ENCODE data around the gene ADGRL3. TPM values are rescaled to one million over a fixed set of nuclear protein-coding genes. Genes with fewer than 3 reads are reported as not detected.

Gene ADGRL3
- total RNA-seq, 3 donors from 2014 or later = not detected

GRCh38 chr4:61220556-61220955 is 20.4 kb downstream of the ADGRL3 start:
- ATAC-seq = no peak
- Mint-ChIP-seq H3K4me1 (ENCODE audit: low read depth) (no peaks in the 10 kb centered on the region), H3K27me3 (ENCODE audit: low read depth) (no peaks in the 10 kb centered on the region), H3K4me3 (no peak overlapping the region), H3K36me3 (ENCODE audit: insufficient read depth) (no peaks in the 10 kb centered on the region), H3K9me3 (peaks cover 3% of the 10 kb centered on the region)
- no peak for DNase-seq

GRCh38 chr4:61223385-61223784 is 23.3 kb downstream of the ADGRL3 start:
- Mint-ChIP-seq H3K27me3 (ENCODE audit: low read depth) (no peaks in the 10 kb centered on the region), H3K4me1 (ENCODE audit: low read depth) (no peaks in the 10 kb centered on the region), H3K9me3 (peaks cover 14% of the 10 kb centered on the region), H3K4me3 (no peak overlapping the region), H3K36me3 (ENCODE audit: insufficient read depth) (no peaks in the 10 kb centered on the region)
- no peak for DNase-seq
- no peak for ATAC-seq

- H3K4me1 Mint-ChIP-seq (ENCODE audit: low read depth) = no peaks in the 10 kb centered on the region
- no peaks in the 10 kb centered on the region for H3K27me3 Mint-ChIP-seq (ENCODE audit: low read depth)
- H3K9me3 Mint-ChIP-seq = peaks cover 14% of the 10 kb centered on the region
- H3K36me3 Mint-ChIP-seq (ENCODE audit: insufficient read depth) = no peaks in the 10 kb centered on the region
- no peak overlapping the region for H3K4me3 Mint-ChIP-seq
- ATAC-seq (no peak), DNase-seq (no peak)
Observed at GRCh38 chr4:61224573-61224972, 24.4 kb downstream of the ADGRL3 start.

GRCh38 chr4:61225656-61226055 is 25.5 kb downstream of the ADGRL3 start:
- Mint-ChIP-seq H3K4me3 (no peak overlapping the region), H3K9me3 (peaks cover 12% of the 10 kb centered on the region), H3K27me3 (ENCODE audit: low read depth) (no peaks in the 10 kb centered on the region), H3K4me1 (ENCODE audit: low read depth) (no peaks in the 10 kb centered on the region), H3K36me3 (ENCODE audit: insufficient read depth) (no peaks in the 10 kb centered on the region)
- ATAC-seq (no peak), DNase-seq (no peak)

- Mint-ChIP-seq H3K4me3 (no peak overlapping the region), H3K36me3 (ENCODE audit: insufficient read depth) (no peaks in the 10 kb centered on the region), H3K9me3 (peaks cover 32% of the 10 kb centered on the region), H3K4me1 (ENCODE audit: low read depth) (no peaks in the 10 kb centered on the region), H3K27me3 (ENCODE audit: low read depth) (no peaks in the 10 kb centered on the region)
- ATAC-seq = no peak
- no peak for DNase-seq
Observed at GRCh38 chr4:61231421-61231820, 31.3 kb downstream of the ADGRL3 start.

GRCh38 chr4:61239250-61239649 is 39.1 kb downstream of the ADGRL3 start:
- H3K4me3 Mint-ChIP-seq = no peak overlapping the region

GRCh38 chr4:61243962-61244361 is 43.8 kb downstream of the ADGRL3 start:
- ATAC-seq (no peak), DNase-seq (no peak)
- Mint-ChIP-seq H3K4me1 (ENCODE audit: low read depth) (no peaks in the 10 kb centered on the region), H3K4me3 (no peak overlapping the region), H3K27me3 (ENCODE audit: low read depth) (no peaks in the 10 kb centered on the region), H3K9me3 (no peaks in the 10 kb centered on the region), H3K36me3 (ENCODE audit: insufficient read depth) (no peaks in the 10 kb centered on the region)

More at GRCh38 chr4:61239250-61239649, 39.1 kb downstream of the ADGRL3 start:
- peaks cover 8% of the 10 kb centered on the region for H3K9me3 Mint-ChIP-seq
- H3K27me3 Mint-ChIP-seq (ENCODE audit: low read depth) = no peaks in the 10 kb centered on the region
- DNase-seq (no peak), ATAC-seq (no peak)
- H3K36me3 Mint-ChIP-seq (ENCODE audit: insufficient read depth) = no peaks in the 10 kb centered on the region
- H3K4me1 Mint-ChIP-seq (ENCODE audit: low read depth) = no peaks in the 10 kb centered on the region

GRCh38 chr4:61245069-61245714 is 45.1 kb downstream of the ADGRL3 start:
- Mint-ChIP-seq H3K4me1 (ENCODE audit: low read depth) (no peaks in the 10 kb centered on the region), H3K27me3 (ENCODE audit: low read depth) (no peaks in the 10 kb centered on the region), H3K4me3 (no peak overlapping the region), H3K36me3 (ENCODE audit: insufficient read depth) (no peaks in the 10 kb centered on the region), H3K9me3 (peaks cover 2% of the 10 kb centered on the region)
- no peak for DNase-seq
- ATAC-seq = no peak

GRCh38 chr4:61246034-61246433 is 45.9 kb downstream of the ADGRL3 start:
- ATAC-seq (no peak), DNase-seq (no peak)
- H3K4me3 Mint-ChIP-seq = no peak overlapping the region
- H3K9me3 Mint-ChIP-seq = peaks cover 2% of the 10 kb centered on the region
- H3K4me1 Mint-ChIP-seq (ENCODE audit: low read depth) = no peaks in the 10 kb centered on the region
- H3K27me3 Mint-ChIP-seq (ENCODE audit: low read depth) = no peaks in the 10 kb centered on the region
- H3K36me3 Mint-ChIP-seq (ENCODE audit: insufficient read depth) = no peaks in the 10 kb centered on the region

- DNase-seq (no peak), ATAC-seq (no peak)
- peaks cover 2% of the 10 kb centered on the region for H3K9me3 Mint-ChIP-seq
- H3K36me3 Mint-ChIP-seq (ENCODE audit: insufficient read depth) = no peaks in the 10 kb centered on the region
- no peaks in the 10 kb centered on the region for H3K27me3 Mint-ChIP-seq (ENCODE audit: low read depth)
- H3K4me1 Mint-ChIP-seq (ENCODE audit: low read depth) = no peaks in the 10 kb centered on the region
- H3K4me3 Mint-ChIP-seq = no peak overlapping the region
Observed at GRCh38 chr4:61248705-61249104, 48.6 kb downstream of the ADGRL3 start.

GRCh38 chr4:61251129-61251528 is 51.0 kb downstream of the ADGRL3 start:
- peaks cover 2% of the 10 kb centered on the region for H3K9me3 Mint-ChIP-seq

GRCh38 chr4:61254406-61254805 is 54.3 kb downstream of the ADGRL3 start:
- no peak overlapping the region for H3K4me3 Mint-ChIP-seq
- peaks cover under 1% of the 10 kb centered on the region for H3K9me3 Mint-ChIP-seq
- ATAC-seq (no peak), DNase-seq (no peak)
- H3K27me3 Mint-ChIP-seq (ENCODE audit: low read depth) = no peaks in the 10 kb centered on the region
- no peaks in the 10 kb centered on the region for H3K4me1 Mint-ChIP-seq (ENCODE audit: low read depth)
- no peaks in the 10 kb centered on the region for H3K36me3 Mint-ChIP-seq (ENCODE audit: insufficient read depth)

More at GRCh38 chr4:61251129-61251528, 51.0 kb downstream of the ADGRL3 start:
- Mint-ChIP-seq H3K4me3 (no peak overlapping the region), H3K27me3 (ENCODE audit: low read depth) (no peaks in the 10 kb centered on the region), H3K36me3 (ENCODE audit: insufficient read depth) (no peaks in the 10 kb centered on the region), H3K4me1 (ENCODE audit: low read depth) (no peaks in the 10 kb centered on the region)
- DNase-seq = no peak
- ATAC-seq = no peak

- H3K4me1 Mint-ChIP-seq (ENCODE audit: low read depth) = no peaks in the 10 kb centered on the region
- ATAC-seq (no peak), DNase-seq (no peak)
- no peaks in the 10 kb centered on the region for H3K36me3 Mint-ChIP-seq (ENCODE audit: insufficient read depth)
- H3K4me3 Mint-ChIP-seq = no peak overlapping the region
- H3K9me3 Mint-ChIP-seq = peaks cover 4% of the 10 kb centered on the region
- no peaks in the 10 kb centered on the region for H3K27me3 Mint-ChIP-seq (ENCODE audit: low read depth)
Observed at GRCh38 chr4:61273233-61273632, 73.1 kb downstream of the ADGRL3 start.

- no peaks in the 10 kb centered on the region for H3K27me3 Mint-ChIP-seq (ENCODE audit: low read depth)
- H3K4me1 Mint-ChIP-seq (ENCODE audit: low read depth) = no peaks in the 10 kb centered on the region
- peaks cover 5% of the 10 kb centered on the region for H3K9me3 Mint-ChIP-seq
- no peak overlapping the region for H3K4me3 Mint-ChIP-seq
- no peak for DNase-seq
- H3K36me3 Mint-ChIP-seq (ENCODE audit: insufficient read depth) = no peaks in the 10 kb centered on the region
- no peak for ATAC-seq
Observed at GRCh38 chr4:61274286-61274685, 74.2 kb downstream of the ADGRL3 start.

- H3K4me3 Mint-ChIP-seq = no peak overlapping the region
- no peaks in the 10 kb centered on the region for H3K36me3 Mint-ChIP-seq (ENCODE audit: insufficient read depth)
- ATAC-seq (no peak), DNase-seq (no peak)
- H3K27me3 Mint-ChIP-seq (ENCODE audit: low read depth) = no peaks in the 10 kb centered on the region
- peaks cover 4% of the 10 kb centered on the region for H3K9me3 Mint-ChIP-seq
- H3K4me1 Mint-ChIP-seq (ENCODE audit: low read depth) = no peaks in the 10 kb centered on the region
Observed at GRCh38 chr4:61275241-61275640, 75.1 kb downstream of the ADGRL3 start.

Measured in activated T-cell treated with anti-CD3 and anti-CD28 coated beads, Interleukin-2, amount 50 U/mL, for 4 hours (primary cell).